ENCODE data around the gene KRTAP2-1. TPM values are rescaled to one million over a fixed set of nuclear protein-coding genes. Genes with fewer than 3 reads are reported as not detected.
"Not testable (repeated sequence)": the region's sequence is repeated elsewhere in the genome, so short reads cannot be mapped to it uniquely, and the experiment has no call there.

The KRTAP2-1 gene
- total RNA-seq, 1 experiment from 2014 or later: not detected

GRCh38 chr17:41065829-41066624, 18.9 kb upstream of the KRTAP2-1 start, which contains the start of gene KRTAP2-4:
Gene KRTAP2-4 (minus strand): TSS chr17:41065879. CDS start chr17:41065845, 34 bp downstream.
- no peak within 1 kb of the TSS for H3K27ac ChIP-seq (ENCODE audit: low read depth, low read length, poor library complexity, severe bottlenecking)
- H3K9me3 ChIP-seq (ENCODE audit: low read depth, low read length, poor library complexity, severe bottlenecking): no peaks in the 10 kb centered on the region
- ChIA-PET POLR2A (ENCODE audit: low non-redundant PET) (no interaction called here), CTCF (no interaction called here)
- DNase-seq (ENCODE audit: low spot score): no peak
- H3K36me3 ChIP-seq (ENCODE audit: insufficient read depth, low read length, poor library complexity, severe bottlenecking): no peaks in the 10 kb centered on the region
- no peaks in the 10 kb centered on the region for H3K27me3 ChIP-seq (replicated peaks; ENCODE audit: insufficient read depth, low read depth, low read length, poor library complexity)
- TF ChIP-seq, protein P1, sequence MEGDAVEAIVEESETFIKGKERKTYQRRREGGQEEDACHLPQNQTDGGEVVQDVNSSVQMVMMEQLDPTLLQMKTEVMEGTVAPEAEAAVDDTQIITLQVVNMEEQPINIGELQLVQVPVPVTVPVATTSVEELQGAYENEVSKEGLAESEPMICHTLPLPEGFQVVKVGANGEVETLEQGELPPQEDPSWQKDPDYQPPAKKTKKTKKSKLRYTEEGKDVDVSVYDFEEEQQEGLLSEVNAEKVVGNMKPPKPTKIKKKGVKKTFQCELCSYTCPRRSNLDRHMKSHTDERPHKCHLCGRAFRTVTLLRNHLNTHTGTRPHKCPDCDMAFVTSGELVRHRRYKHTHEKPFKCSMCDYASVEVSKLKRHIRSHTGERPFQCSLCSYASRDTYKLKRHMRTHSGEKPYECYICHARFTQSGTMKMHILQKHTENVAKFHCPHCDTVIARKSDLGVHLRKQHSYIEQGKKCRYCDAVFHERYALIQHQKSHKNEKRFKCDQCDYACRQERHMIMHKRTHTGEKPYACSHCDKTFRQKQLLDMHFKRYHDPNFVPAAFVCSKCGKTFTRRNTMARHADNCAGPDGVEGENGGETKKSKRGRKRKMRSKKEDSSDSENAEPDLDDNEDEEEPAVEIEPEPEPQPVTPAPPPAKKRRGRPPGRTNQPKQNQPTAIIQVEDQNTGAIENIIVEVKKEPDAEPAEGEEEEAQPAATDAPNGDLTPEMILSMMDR (conservative IDR thresholded peaks at IDR 0.05; ENCODE audit: low read depth, low read length): no peak
- TF ChIP-seq EZH2 (IDR thresholded peaks at IDR 0.05; ENCODE audit: borderline replicate concordance, low read depth, low read length, poor library complexity, severe bottlenecking): no peak
- no peak within 1 kb of the TSS for H3K4me3 ChIP-seq (ENCODE audit: low read depth, low read length, poor library complexity, severe bottlenecking)
- BruUV-seq (replicated peaks): no TSS peak
- no peaks in the 10 kb centered on the region for H3K4me1 ChIP-seq (ENCODE audit: insufficient read depth, low read length, poor library complexity, severe bottlenecking)
- intact Hi-C loops (cut with micrococcal nuclease; ENCODE audit: unreplicated experiment): no loop called here

- H3K4me3 ChIP-seq (ENCODE audit: low read depth, low read length, poor library complexity, severe bottlenecking); CTCF ChIA-PET; POLR2A ChIA-PET (ENCODE audit: low non-redundant PET); H3K4me1 ChIP-seq (ENCODE audit: insufficient read depth, low read length, poor library complexity, severe bottlenecking); H3K27ac ChIP-seq (ENCODE audit: low read depth, low read length, poor library complexity, severe bottlenecking); H3K27me3 ChIP-seq (replicated peaks; ENCODE audit: insufficient read depth, low read depth, low read length, poor library complexity); DNase-seq (ENCODE audit: low spot score); H3K36me3 ChIP-seq (ENCODE audit: insufficient read depth, low read length, poor library complexity, severe bottlenecking); H3K9me3 ChIP-seq (ENCODE audit: low read depth, low read length, poor library complexity, severe bottlenecking); BruUV-seq (replicated peaks); intact Hi-C loops (cut with micrococcal nuclease; ENCODE audit: unreplicated experiment): not testable (repeated sequence)
Observed at GRCh38 chr17:41065016-41065689, 18.0 kb upstream of the KRTAP2-1 start.

GRCh38 chr17:41064301-41064700, 17.2 kb upstream of the KRTAP2-1 start:
- BruUV-seq (replicated peaks): no TSS peak
- CTCF ChIA-PET: no interaction called here
- intact Hi-C loops (cut with micrococcal nuclease; ENCODE audit: unreplicated experiment): no loop called here
- Histone ChIP-seq H3K36me3 (ENCODE audit: insufficient read depth, low read length, poor library complexity, severe bottlenecking) (no peaks in the 10 kb centered on the region), H3K9me3 (ENCODE audit: low read depth, low read length, poor library complexity, severe bottlenecking) (no peaks in the 10 kb centered on the region), H3K27ac (ENCODE audit: low read depth, low read length, poor library complexity, severe bottlenecking) (no peak overlapping the region), H3K4me1 (ENCODE audit: insufficient read depth, low read length, poor library complexity, severe bottlenecking) (no peaks in the 10 kb centered on the region), H3K27me3 (replicated peaks; ENCODE audit: insufficient read depth, low read depth, low read length, poor library complexity) (no peaks in the 10 kb centered on the region), H3K4me3 (ENCODE audit: low read depth, low read length, poor library complexity, severe bottlenecking) (no peak overlapping the region)
- no peak for TF ChIP-seq EZH2 (IDR thresholded peaks at IDR 0.05; ENCODE audit: borderline replicate concordance, low read depth, low read length, poor library complexity, severe bottlenecking)
- TF ChIP-seq, protein P1 (conservative IDR thresholded peaks at IDR 0.05; ENCODE audit: low read depth, low read length): no peak
- DNase-seq (ENCODE audit: low spot score): no peak
- POLR2A ChIA-PET (ENCODE audit: low non-redundant PET): no interaction called here

Measured in A673 (cell line).